ENCODE results near the gene GUK1. TPM values are rescaled to one million over a fixed set of nuclear protein-coding genes. Genes with fewer than 3 reads are reported as not detected.
"Not testable (repeated sequence)": the region's sequence is repeated elsewhere in the genome, so short reads cannot be mapped to it uniquely, and the experiment has no call there.

Gene GUK1
- total RNA-seq, 1 donor from 2014 or later: 519 TPM

DNA sequence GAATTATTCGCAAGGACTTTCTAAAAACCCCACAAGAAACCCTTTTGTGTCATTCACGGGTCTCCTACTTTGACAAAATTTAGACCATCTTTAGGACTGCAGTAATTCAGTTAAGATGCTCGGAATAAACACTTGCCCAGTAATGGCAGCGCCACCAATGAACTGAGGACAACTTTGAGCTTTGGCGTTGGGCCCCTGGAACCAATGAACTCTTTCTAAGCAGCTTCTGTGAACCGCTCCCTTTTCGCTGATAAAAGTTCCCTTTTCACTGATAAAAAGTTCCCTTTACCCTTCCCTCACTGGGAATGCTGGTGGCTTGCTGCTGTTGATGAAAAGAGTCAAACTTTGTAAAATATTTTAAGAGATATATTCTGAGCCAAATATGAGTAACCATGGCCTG is 29.5 kb upstream of the GUK1 start:
- TF ChIP-seq CTCF (IDR thresholded peaks at IDR 0.05; ENCODE audit: insufficient read depth, low read length, severe bottlenecking): no peak
- Histone ChIP-seq H3K36me3 (ENCODE audit: control insufficient read depth, insufficient read depth, low read length) (peaks cover 4% of the 10 kb centered on the region), H3K27me3 (ENCODE audit: control insufficient read depth, insufficient read depth, low read length) (no peaks in the 10 kb centered on the region), H3K4me3 (ENCODE audit: low read depth, low read length) (no peak overlapping the region)
- no peak for FAIRE-seq
- DNase-seq (ENCODE audit: low read depth): no peak

- not testable (repeated sequence) for H3K36me3 ChIP-seq (ENCODE audit: control insufficient read depth, insufficient read depth, low read length); DNase-seq (ENCODE audit: low read depth); FAIRE-seq; H3K27me3 ChIP-seq (ENCODE audit: control insufficient read depth, insufficient read depth, low read length); H3K4me3 ChIP-seq (ENCODE audit: low read depth, low read length)
Measured at GRCh38 chr1:228111315-228111714, 28.8 kb upstream of the GUK1 start.

DNA sequence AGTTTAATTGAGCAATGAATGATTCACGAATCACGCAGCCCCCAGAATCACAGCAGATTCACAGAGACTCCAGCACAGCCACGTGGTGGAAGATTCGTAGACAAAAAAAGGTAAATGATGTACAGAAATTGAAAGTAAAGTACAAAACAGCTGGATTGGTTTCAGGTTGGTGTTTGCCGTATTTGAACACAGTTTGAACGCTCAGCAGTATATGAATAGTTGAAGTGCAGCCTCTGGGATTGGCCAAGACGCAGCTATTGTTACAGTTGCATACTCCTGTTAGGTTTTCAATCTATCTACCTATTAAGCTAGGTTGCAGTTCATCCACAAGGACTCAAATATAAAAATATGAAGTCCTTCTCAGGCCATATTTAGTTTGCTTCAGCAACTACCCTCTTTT is 27.9 kb upstream of the GUK1 start:
- DNase-seq (ENCODE audit: low read depth): no peak
- no peak for FAIRE-seq
- TF ChIP-seq CTCF (IDR thresholded peaks at IDR 0.05; ENCODE audit: insufficient read depth, low read length, severe bottlenecking): no peak
- no peaks in the 10 kb centered on the region for H3K27me3 ChIP-seq (ENCODE audit: control insufficient read depth, insufficient read depth, low read length)
- H3K36me3 ChIP-seq (ENCODE audit: control insufficient read depth, insufficient read depth, low read length): peaks cover 4% of the 10 kb centered on the region
- no peak overlapping the region for H3K4me3 ChIP-seq (ENCODE audit: low read depth, low read length)

DNA sequence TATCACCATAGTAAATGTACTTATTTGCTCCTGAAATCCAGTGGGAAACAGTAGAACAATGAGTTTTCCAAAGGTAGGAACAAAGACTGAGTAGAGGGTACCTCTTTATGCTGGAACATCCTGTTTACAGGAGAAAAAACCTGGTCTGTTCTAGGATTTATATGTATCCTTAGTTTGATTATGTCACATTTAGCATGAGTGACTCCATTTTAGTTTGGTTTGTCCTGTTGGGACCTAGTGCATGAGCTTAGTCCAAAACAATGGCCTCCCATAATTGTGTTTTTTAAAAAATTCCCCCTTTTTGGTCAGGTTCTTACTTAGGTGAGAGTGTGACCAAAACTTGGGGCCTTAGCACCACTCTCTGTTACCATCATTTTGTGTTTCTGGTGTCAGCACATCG is 27.5 kb upstream of the GUK1 start:
- Histone ChIP-seq H3K27me3 (ENCODE audit: control insufficient read depth, insufficient read depth, low read length) (no peaks in the 10 kb centered on the region), H3K4me3 (ENCODE audit: low read depth, low read length) (no peak overlapping the region), H3K36me3 (ENCODE audit: control insufficient read depth, insufficient read depth, low read length) (peaks cover 1% of the 10 kb centered on the region)
- FAIRE-seq (no peak), DNase-seq (ENCODE audit: low read depth) (no peak)
- TF ChIP-seq CTCF (IDR thresholded peaks at IDR 0.05; ENCODE audit: insufficient read depth, low read length, severe bottlenecking): no peak

GRCh38 chr1:228114827-228115226 is 25.3 kb upstream of the GUK1 start:
- Histone ChIP-seq H3K4me3 (ENCODE audit: low read depth, low read length) (no peak overlapping the region), H3K36me3 (ENCODE audit: control insufficient read depth, insufficient read depth, low read length) (no peaks in the 10 kb centered on the region), H3K27me3 (ENCODE audit: control insufficient read depth, insufficient read depth, low read length) (no peaks in the 10 kb centered on the region)
- no peak for DNase-seq (ENCODE audit: low read depth)
- FAIRE-seq: no peak
- no peak for TF ChIP-seq CTCF (IDR thresholded peaks at IDR 0.05; ENCODE audit: insufficient read depth, low read length, severe bottlenecking)

DNA sequence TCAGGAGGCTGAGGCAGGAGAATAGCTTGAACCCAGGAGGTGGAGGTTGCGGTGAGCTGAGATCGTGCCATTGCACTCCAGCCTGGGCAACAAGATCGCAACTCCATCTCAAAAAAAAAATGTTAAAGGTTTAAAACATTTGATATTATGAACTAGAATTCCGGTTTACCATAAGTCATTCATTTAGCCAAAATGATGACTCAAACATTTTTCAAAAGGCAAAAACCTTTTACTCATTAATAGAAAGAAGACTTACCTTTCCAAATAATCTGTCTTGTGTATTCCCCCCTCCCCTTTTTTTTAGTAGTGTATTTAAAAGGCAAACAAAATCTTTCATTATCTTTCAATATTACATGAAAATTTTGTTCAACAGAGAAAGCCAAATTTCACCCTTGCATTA is 22.7 kb upstream of the GUK1 start:
- DNase-seq (ENCODE audit: low read depth) (no peak), FAIRE-seq (no peak)
- Histone ChIP-seq H3K4me3 (ENCODE audit: low read depth, low read length) (no peak overlapping the region), H3K36me3 (ENCODE audit: control insufficient read depth, insufficient read depth, low read length) (no peaks in the 10 kb centered on the region), H3K27me3 (ENCODE audit: control insufficient read depth, insufficient read depth, low read length) (no peaks in the 10 kb centered on the region)
- no peak for TF ChIP-seq CTCF (IDR thresholded peaks at IDR 0.05; ENCODE audit: insufficient read depth, low read length, severe bottlenecking)

Data from bronchial epithelial cell (primary cell).